HepG2 (cell line): Measurements from ENCODE around the gene ANXA11. TPM values are rescaled to one million over a fixed set of nuclear protein-coding genes. Genes with fewer than 3 reads are reported as not detected.

Experiments used
- AKAP8 ChIP-seq: sonication (generic); formaldehyde crosslinking; IDR thresholded peaks from 2 replicates; pipeline ENCODE4 v1.5.1; 2020; ENCODE audit warnings: mild to moderate bottlenecking, missing genetic modification reagents
- ARNT2 ChIP-seq: sonication (generic); formaldehyde crosslinking; IDR thresholded peaks from 2 replicates; pipeline ENCODE4 v1.8.0; 2022; ENCODE audit warnings: mild to moderate bottlenecking, low read depth, missing genetic modification reagents, moderate library complexity
- ASH2L ChIP-seq: fragments of 300-600, 200-600 bp; sonication (generic); IDR thresholded peaks from 2 replicates; pipeline ENCODE4 v1.7.0; 2017; ENCODE audit warnings: low read depth, mild to moderate bottlenecking, moderate library complexity, mixed read lengths, low read length; ENCODE audit not compliant: insufficient read length
- HDAC6 ChIP-seq: fragments of 200-600 bp; sonication (generic); IDR thresholded peaks from 2 replicates; pipeline ENCODE4 v1.7.0; 2017; ENCODE audit warnings: mild to moderate bottlenecking, antibody characterized with exemption, low read length, low read depth
- HNRNPUL1 ChIP-seq: fragments of 200-400 bp; formaldehyde crosslinking; IDR thresholded peaks from 2 replicates; pipeline ENCODE4 v1.6.1; 2017; ENCODE audit warnings: low read depth, mild to moderate bottlenecking, low read length, moderate library complexity
- ISX ChIP-seq: sonication (generic); formaldehyde crosslinking; conservative IDR thresholded peaks from 2 replicates; pipeline ENCODE4 v1.5.0; 2020; ENCODE audit warnings: missing genetic modification reagents
- KDM3A ChIP-seq: IDR thresholded peaks from 2 replicates; pipeline ENCODE4 v1.6.1; 2018; ENCODE audit warnings: low read depth, missing compliant biosample characterization
- MIER2 ChIP-seq: IDR thresholded peaks from 2 replicates; pipeline ENCODE4 v1.6.1; 2016; ENCODE audit warnings: missing biosample characterization, missing genetic modification reagents
- MYC ChIP-seq: sonication (generic); formaldehyde crosslinking; IDR thresholded peaks from 2 replicates; pipeline ENCODE4 v1.9.0; 2021; ENCODE audit warnings: missing genetic modification reagents, borderline replicate concordance
- MYNN ChIP-seq: sonication (generic); formaldehyde crosslinking; IDR thresholded peaks from 2 replicates; pipeline ENCODE4 v1.4.0; 2020; ENCODE audit warnings: mild to moderate bottlenecking, low read depth, missing genetic modification reagents
- NCOA2 ChIP-seq: sonication (generic); formaldehyde crosslinking; IDR thresholded peaks from 2 replicates; pipeline ENCODE4 v1.8.0; 2022; ENCODE audit warnings: inconsistent platforms
- SATB2 ChIP-seq: sonication (generic); formaldehyde crosslinking; IDR thresholded peaks from 2 replicates; pipeline ENCODE4 v1.5.0; 2020; ENCODE audit warnings: missing genetic modification reagents
- THAP11 ChIP-seq: IDR thresholded peaks from 2 replicates; pipeline ENCODE4 v1.6.1; 2016; ENCODE audit warnings: missing biosample characterization, missing genetic modification reagents
- THYN1 ChIP-seq: sonication (generic); formaldehyde crosslinking; IDR thresholded peaks from 2 replicates; pipeline ENCODE4 v1.8.1; 2023; ENCODE audit warnings: low read depth, mild to moderate bottlenecking, moderate library complexity, missing genetic modification reagents, borderline replicate concordance
- ZBTB7A ChIP-seq: sonication (generic); formaldehyde crosslinking; IDR thresholded peaks from 2 replicates; pipeline ENCODE4 v1.8.0; 2022; ENCODE audit warnings: mild to moderate bottlenecking, missing genetic modification reagents
- ZC3H13 ChIP-seq: sonication (generic); formaldehyde crosslinking; IDR thresholded peaks from 2 replicates; pipeline ENCODE4 v1.8.1; 2023; ENCODE audit warnings: mild to moderate bottlenecking, missing genetic modification reagents, moderate library complexity
- ZNF558 ChIP-seq: sonication (generic); formaldehyde crosslinking; IDR thresholded peaks from 2 replicates; pipeline ENCODE4 v1.9.0; 2022; ENCODE audit warnings: mild to moderate bottlenecking, missing genetic modification reagents, borderline replicate concordance
- ZNF644 ChIP-seq: IDR thresholded peaks from 2 replicates; pipeline ENCODE4 v1.6.1; 2016; ENCODE audit warnings: low read depth
- ZNF850 ChIP-seq: sonication (generic); formaldehyde crosslinking; conservative IDR thresholded peaks from 2 replicates; pipeline ENCODE4 v1.9.0; 2021; ENCODE audit warnings: mild to moderate bottlenecking, missing genetic modification reagents
- ZSCAN12 ChIP-seq: sonication (generic); formaldehyde crosslinking; IDR thresholded peaks from 2 replicates; pipeline ENCODE4 v1.9.0; 2021; ENCODE audit warnings: mild to moderate bottlenecking, missing genetic modification reagents
- polyA plus RNA-seq, 8 experiments: library from polyadenylated mRNA; depleted of rRNA in 3 of 8; stranded (reverse) in 7 of 8; unstranded in 1 of 8; fragments of >200 nt; fragmentation: Illumina TruSeq in 4 of 8; extraction: Trizol in 4 of 8; gene quantifications; 2 replicates each; pipeline versions ENCODE4 v1.2.1 to v1.2.3, GENCODE V29; 2011 to 2016; ENCODE audit warnings: low read depth in 4 of 8, missing spikeins in 1 of 8, mixed read lengths in 1 of 8; ENCODE audit not compliant: insufficient read depth in 1 of 8
- total RNA-seq, 5 experiments: library from RNA; depleted of rRNA; stranded (reverse); fragments of >200 nt; fragmentation: Illumina TruSeq; extraction: Trizol; gene quantifications; 2 replicates each; pipeline ENCODE4 v1.2.3, GENCODE V29; 2016; ENCODE audit warnings: low read depth in 1 of 5
- TF ChIP-seq, protein P1 (sequence below): sonication (generic); formaldehyde crosslinking; IDR thresholded peaks from 2 replicates; pipeline ENCODE4 v1.4.0; 2020; ENCODE audit warnings: missing genetic modification reagents
- TF ChIP-seq, protein P2 (sequence below): IDR thresholded peaks from 2 replicates; pipeline ENCODE4 v1.6.1; 2012; ENCODE audit warnings: inconsistent platforms
- TF ChIP-seq, protein P3 (sequence below): sonication (generic); formaldehyde crosslinking; IDR thresholded peaks from 2 replicates; pipeline ENCODE4 v1.4.0; 2020; ENCODE audit warnings: mild to moderate bottlenecking, missing genetic modification reagents

ANXA11 gene
- total and polyA plus RNA-seq, 2 of the 13 experiments (the other 11 are each of a cell fraction or from before 2014, with no cell fraction given), result 30.6 to 51.5 TPM

DNA sequence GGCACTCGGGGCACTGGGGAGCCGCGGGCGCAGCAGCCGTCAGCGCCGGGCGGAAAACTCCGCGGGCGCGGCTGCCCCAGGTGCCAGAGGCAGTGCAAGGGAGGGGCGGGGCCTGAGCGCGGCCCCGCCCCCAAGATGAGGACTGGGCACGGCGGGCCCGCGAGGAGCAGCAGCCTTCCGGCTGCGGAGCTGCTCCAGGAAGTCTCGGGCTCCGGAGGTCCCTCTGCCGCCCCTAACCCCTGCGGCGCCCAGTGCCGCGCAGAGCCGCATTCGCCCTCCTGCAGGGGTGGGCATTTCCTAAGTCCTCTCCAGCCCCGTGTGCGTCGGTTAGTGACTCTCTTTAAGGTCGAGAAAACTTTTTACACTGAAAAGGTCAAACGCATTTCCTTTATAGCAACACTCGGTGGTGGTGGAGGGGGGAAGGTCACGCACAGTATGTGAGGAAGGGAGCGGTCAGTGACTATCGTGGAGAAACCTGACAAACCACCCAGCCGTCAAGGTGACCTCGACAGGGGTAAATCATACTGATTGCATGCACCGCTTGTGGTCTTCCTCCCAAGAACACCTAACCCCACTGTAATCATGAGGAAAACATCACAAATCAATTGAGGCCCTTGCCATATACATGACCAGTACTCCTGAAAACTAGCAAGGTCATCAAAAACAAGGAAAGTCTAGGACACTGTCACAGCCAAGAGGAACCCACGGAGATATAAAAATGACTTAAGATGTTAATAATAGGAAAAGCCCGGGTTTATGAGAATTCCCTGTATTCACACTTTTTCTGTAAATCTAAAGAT is at the start of gene ANXA11 (continued):
- TF ChIP-seq ZNF558 (no peak), MYC (peak; percentile 63; the same call in 1 of the 2 replicates), AKAP8 (CRISPR knock-in tag) (no peak), HNRNPUL1 (no peak), ASH2L (peak; percentile 55), NCOA2 (no peak), MIER2 (CRISPR knock-in tag) (no peak), ISX (CRISPR knock-in tag) (peak; percentile 32; the same call in 1 of the 2 replicates), ZC3H13 (CRISPR knock-in tag) (no peak), ZSCAN12 (CRISPR knock-in tag) (no peak), THAP11 (peak; percentile 22; the same call in 1 of the 2 replicates), THYN1 (CRISPR knock-in tag) (no peak), ARNT2 (CRISPR knock-in tag) (0 out of 2 replicates have a peak, but pooled peaks have one; percentile 6), MYNN (no peak), ZNF644 (CRISPR knock-in tag) (no peak), ZBTB7A (CRISPR knock-in tag) (peak; percentile 61; the same call in 1 of the 2 replicates), KDM3A (CRISPR knock-in tag) (0 out of 2 replicates have a peak, but pooled peaks have one; percentile 57), ZNF850 (CRISPR knock-in tag) (no peak), HDAC6 (no peak), SATB2 (CRISPR knock-in tag) (no peak)
- TF ChIP-seq, protein P1, sequence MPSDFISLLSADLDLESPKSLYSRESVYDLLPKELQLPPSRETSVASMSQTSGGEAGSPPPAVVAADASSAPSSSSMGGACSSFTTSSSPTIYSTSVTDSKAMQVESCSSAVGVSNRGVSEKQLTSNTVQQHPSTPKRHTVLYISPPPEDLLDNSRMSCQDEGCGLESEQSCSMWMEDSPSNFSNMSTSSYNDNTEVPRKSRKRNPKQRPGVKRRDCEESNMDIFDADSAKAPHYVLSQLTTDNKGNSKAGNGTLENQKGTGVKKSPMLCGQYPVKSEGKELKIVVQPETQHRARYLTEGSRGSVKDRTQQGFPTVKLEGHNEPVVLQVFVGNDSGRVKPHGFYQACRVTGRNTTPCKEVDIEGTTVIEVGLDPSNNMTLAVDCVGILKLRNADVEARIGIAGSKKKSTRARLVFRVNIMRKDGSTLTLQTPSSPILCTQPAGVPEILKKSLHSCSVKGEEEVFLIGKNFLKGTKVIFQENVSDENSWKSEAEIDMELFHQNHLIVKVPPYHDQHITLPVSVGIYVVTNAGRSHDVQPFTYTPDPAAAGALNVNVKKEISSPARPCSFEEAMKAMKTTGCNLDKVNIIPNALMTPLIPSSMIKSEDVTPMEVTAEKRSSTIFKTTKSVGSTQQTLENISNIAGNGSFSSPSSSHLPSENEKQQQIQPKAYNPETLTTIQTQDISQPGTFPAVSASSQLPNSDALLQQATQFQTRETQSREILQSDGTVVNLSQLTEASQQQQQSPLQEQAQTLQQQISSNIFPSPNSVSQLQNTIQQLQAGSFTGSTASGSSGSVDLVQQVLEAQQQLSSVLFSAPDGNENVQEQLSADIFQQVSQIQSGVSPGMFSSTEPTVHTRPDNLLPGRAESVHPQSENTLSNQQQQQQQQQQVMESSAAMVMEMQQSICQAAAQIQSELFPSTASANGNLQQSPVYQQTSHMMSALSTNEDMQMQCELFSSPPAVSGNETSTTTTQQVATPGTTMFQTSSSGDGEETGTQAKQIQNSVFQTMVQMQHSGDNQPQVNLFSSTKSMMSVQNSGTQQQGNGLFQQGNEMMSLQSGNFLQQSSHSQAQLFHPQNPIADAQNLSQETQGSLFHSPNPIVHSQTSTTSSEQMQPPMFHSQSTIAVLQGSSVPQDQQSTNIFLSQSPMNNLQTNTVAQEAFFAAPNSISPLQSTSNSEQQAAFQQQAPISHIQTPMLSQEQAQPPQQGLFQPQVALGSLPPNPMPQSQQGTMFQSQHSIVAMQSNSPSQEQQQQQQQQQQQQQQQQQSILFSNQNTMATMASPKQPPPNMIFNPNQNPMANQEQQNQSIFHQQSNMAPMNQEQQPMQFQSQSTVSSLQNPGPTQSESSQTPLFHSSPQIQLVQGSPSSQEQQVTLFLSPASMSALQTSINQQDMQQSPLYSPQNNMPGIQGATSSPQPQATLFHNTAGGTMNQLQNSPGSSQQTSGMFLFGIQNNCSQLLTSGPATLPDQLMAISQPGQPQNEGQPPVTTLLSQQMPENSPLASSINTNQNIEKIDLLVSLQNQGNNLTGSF (CRISPR knock-in tag), result peak; percentile 64; the same call in 1 of the 2 replicates
- TF ChIP-seq, protein P2, sequence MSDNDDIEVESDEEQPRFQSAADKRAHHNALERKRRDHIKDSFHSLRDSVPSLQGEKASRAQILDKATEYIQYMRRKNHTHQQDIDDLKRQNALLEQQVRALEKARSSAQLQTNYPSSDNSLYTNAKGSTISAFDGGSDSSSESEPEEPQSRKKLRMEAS, result peak; percentile 57; the same call in 1 of the 2 replicates
- TF ChIP-seq, protein P3, sequence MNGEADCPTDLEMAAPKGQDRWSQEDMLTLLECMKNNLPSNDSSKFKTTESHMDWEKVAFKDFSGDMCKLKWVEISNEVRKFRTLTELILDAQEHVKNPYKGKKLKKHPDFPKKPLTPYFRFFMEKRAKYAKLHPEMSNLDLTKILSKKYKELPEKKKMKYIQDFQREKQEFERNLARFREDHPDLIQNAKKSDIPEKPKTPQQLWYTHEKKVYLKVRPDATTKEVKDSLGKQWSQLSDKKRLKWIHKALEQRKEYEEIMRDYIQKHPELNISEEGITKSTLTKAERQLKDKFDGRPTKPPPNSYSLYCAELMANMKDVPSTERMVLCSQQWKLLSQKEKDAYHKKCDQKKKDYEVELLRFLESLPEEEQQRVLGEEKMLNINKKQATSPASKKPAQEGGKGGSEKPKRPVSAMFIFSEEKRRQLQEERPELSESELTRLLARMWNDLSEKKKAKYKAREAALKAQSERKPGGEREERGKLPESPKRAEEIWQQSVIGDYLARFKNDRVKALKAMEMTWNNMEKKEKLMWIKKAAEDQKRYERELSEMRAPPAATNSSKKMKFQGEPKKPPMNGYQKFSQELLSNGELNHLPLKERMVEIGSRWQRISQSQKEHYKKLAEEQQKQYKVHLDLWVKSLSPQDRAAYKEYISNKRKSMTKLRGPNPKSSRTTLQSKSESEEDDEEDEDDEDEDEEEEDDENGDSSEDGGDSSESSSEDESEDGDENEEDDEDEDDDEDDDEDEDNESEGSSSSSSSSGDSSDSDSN, result peak; percentile 81
